ENCODE data around the gene ATP1A3.

GRCh38 chr19:42024622-42025111 lies 30.6 kb upstream of the ATP1A3 start:
- TF ChIP-seq POLR2AphosphoS5 (IDR thresholded peaks at IDR 0.05) (no peak), CTCF (IDR thresholded peaks at IDR 0.05) (no peak)

Measured in stomach (tissue), 4 donors.